ENCODE results near the gene NEMP2.
"Not testable (repeated sequence)": the region's sequence is repeated elsewhere in the genome, so short reads cannot be mapped to it uniquely, and the experiment has no call there.

NEMP2 gene

DNA sequence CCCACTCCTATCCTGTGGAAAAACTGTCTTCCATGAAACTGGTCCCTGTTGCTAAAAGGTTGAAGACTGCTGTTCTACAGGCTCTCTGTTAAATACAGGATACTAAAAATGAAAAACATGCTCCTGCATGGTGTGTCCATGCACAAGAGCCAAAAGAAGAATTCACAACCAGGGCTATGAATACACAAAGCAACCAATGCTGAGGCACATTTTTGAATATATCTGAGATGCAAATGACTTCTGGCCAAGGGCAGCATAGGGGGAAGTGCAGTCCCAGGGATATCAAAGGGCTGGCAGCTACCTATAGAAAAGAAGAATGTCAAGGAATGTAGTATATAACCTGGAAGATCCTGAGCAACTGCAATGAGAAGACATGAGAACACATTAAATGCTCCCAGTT lies 6.6 kb downstream of the NEMP2 start:
- Histone ChIP-seq H3K9me3 (no peaks in the 10 kb centered on the region), H3K27me3 (ENCODE audit: low read depth) (no peaks in the 10 kb centered on the region), H3K4me1 (no peaks in the 10 kb centered on the region), H3K36me3 (replicated peaks) (no peaks in the 10 kb centered on the region), H3K4me3 (no peak overlapping the region)
- no peak for DNase-seq (ENCODE audit: low spot score in 2 of 2)
- in situ Hi-C loops (cut with MboI; ENCODE audit: low sequenced_read_pairs): no loop called here

DNA sequence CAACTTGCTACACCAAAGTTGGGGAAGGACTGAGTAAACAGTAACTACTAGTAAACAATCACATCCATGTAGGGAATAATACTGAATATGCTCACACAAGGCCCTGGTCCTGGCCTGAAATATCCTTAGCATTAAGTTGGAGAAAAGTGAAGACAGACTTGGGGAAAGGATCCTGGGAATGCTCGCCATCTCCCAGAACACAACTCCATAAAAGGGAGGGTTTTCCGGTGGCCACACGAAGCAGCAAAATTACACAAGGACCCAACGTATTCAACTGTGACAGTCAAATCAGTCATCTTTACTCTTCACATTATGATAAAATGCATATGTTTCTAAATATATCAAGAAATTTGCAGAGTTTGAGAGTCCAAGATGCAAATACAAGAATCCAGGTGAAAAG lies 7.3 kb downstream of the NEMP2 start:
- H3K4me3 ChIP-seq: no peak overlapping the region
- in situ Hi-C loops (cut with MboI; ENCODE audit: low sequenced_read_pairs): no loop called here

DNA sequence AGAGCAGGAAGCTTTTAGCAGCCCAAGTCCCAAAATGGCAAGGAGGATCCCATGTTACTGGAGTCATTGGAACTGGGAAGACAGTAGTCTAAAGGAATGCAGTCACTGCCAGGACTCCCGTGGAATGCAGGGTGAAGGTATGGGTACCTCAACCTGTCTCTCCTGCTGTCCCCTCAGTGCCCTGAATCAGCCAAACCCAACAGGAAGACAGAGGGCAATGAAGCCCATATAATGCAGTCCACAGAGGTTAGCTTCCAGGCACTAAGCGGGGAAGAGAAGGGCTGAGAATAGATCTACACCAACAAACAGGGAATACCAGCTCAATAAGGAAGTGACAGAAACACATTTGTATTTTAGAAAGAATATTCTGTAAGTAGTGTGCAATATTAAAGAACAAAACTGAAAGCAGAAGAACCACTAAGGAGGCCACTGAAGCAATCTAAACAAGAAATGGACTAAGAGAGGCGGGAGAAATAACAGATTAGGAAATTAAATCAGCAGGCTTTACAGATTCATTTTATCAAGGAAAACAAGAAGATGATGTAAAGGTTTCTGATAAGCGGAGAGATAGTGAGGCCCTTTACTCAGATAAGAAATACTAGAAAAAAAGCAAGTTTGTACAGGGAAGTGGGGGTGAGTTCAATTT lies 8.3 kb downstream of the NEMP2 start:
- H3K27me3 ChIP-seq (ENCODE audit: low read depth): no peaks in the 10 kb centered on the region
- no peaks in the 10 kb centered on the region for H3K4me1 ChIP-seq
- no peaks in the 10 kb centered on the region for H3K36me3 ChIP-seq (replicated peaks)
- in situ Hi-C loops (cut with MboI; ENCODE audit: low sequenced_read_pairs): no loop called here
- no peak overlapping the region for H3K4me3 ChIP-seq
- no peak for DNase-seq (ENCODE audit: low spot score in 2 of 2)
- H3K9me3 ChIP-seq: no peaks in the 10 kb centered on the region

More for the DNA sequence above, 7.3 kb downstream of the NEMP2 start:
- DNase-seq (ENCODE audit: low spot score in 2 of 2): no peak
- no peaks in the 10 kb centered on the region for H3K4me1 ChIP-seq
- no peaks in the 10 kb centered on the region for H3K36me3 ChIP-seq (replicated peaks)
- no peaks in the 10 kb centered on the region for H3K9me3 ChIP-seq
- no peaks in the 10 kb centered on the region for H3K27me3 ChIP-seq (ENCODE audit: low read depth)

DNA sequence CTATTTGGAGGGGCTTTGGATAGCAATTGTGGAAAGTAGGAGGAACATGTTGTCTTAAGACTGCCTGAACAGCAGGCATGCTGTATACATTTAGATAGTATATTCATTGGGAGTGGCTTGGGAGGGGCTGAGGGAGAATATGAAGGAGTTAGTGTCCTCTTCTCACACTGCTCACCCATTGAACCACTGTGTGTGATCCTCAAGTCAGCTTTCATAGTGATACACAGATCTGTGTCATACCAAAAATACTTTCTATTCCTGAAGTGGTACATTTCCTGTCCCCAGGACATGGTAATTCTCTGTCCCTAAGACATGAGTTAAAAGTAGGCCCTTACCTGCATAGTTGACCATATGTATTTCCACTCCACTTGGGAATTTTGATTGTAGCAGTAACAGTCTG lies 9.6 kb downstream of the NEMP2 start:
- no peaks in the 10 kb centered on the region for H3K4me1 ChIP-seq
- no peaks in the 10 kb centered on the region for H3K36me3 ChIP-seq (replicated peaks)
- H3K4me3 ChIP-seq: no peak overlapping the region
- H3K9me3 ChIP-seq: no peaks in the 10 kb centered on the region
- no peak for DNase-seq (ENCODE audit: low spot score in 2 of 2)
- H3K27me3 ChIP-seq (ENCODE audit: low read depth): no peaks in the 10 kb centered on the region
- in situ Hi-C loops (cut with MboI; ENCODE audit: low sequenced_read_pairs): loop anchor here (25.0 kb wide), 1 partner anchor 438 kb away; no protein-coding TSS in a partner anchor

DNA sequence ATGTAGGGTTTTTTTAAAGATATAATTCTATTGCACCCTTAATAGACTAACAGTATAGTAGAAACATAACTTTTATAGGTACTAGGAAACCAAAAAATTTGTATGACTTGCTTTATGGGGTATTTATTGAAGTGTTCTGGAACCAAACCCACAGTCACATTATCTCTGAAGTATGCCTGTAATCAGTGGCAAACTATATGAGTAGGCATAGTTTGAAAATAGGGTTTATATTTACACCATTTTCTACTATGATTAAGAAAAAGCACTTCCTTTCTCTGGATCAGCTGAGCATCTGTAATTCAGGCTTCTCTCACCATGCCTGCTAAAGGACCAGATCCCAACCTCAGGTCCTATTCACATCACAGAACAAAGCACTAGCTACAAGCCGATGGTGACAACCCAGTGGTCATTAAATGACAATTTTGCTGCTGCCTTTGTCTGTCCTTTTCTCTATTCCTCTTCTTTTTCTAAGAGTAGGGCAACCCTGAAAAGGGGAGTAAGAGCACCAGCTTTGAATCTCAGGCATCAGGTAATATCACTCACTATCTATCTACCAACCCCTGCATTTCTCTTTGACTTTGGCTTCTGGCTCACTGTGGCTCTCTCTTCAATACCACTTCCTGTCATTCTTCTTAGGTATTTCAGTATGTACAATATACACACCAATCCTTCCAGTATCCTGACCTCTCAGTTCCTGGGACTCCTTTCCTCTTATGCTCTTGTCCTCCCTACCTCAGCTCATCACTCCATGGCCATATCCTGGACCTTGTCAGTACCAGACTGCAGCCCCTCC lies 14.4 kb downstream of the NEMP2 start:
- no peaks in the 10 kb centered on the region for H3K27me3 ChIP-seq (ENCODE audit: low read depth)
- no peaks in the 10 kb centered on the region for H3K4me1 ChIP-seq
- H3K9me3 ChIP-seq: no peaks in the 10 kb centered on the region
- H3K4me3 ChIP-seq: no peak overlapping the region
- in situ Hi-C loops (cut with MboI; ENCODE audit: low sequenced_read_pairs): loop anchor here (25.0 kb wide), 1 partner anchor 433 kb away; no protein-coding TSS in a partner anchor
- no peak for DNase-seq (ENCODE audit: low spot score in 2 of 2)
- no peaks in the 10 kb centered on the region for H3K36me3 ChIP-seq (replicated peaks)

DNA sequence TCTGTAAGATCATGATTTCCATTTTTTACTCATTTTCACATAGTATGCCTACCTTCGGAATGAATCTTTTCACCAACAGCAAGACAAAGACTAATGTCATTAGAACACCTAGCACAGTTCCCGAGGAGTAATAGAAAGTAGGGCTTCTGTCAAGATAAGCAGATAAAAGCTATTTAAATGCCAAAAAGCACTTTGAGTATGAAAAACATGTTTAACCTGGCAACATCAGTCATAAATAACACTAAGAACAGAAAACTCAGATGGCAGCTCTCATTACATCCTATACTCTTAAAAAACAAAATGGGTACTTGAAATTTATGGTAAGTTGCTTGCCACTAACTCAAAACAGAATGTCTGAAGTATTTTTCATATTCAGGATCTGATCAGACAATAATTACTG lies 17.1 kb downstream of the NEMP2 start:
- no peak for DNase-seq (ENCODE audit: low spot score in 2 of 2)
- Histone ChIP-seq H3K4me3 (no peak overlapping the region), H3K9me3 (no peaks in the 10 kb centered on the region), H3K4me1 (no peaks in the 10 kb centered on the region), H3K27me3 (ENCODE audit: low read depth) (no peaks in the 10 kb centered on the region), H3K36me3 (replicated peaks) (no peaks in the 10 kb centered on the region)
- in situ Hi-C loops (cut with MboI; ENCODE audit: low sequenced_read_pairs): loop anchor here (25.0 kb wide), 1 partner anchor 430 kb away; no protein-coding TSS in a partner anchor

DNA sequence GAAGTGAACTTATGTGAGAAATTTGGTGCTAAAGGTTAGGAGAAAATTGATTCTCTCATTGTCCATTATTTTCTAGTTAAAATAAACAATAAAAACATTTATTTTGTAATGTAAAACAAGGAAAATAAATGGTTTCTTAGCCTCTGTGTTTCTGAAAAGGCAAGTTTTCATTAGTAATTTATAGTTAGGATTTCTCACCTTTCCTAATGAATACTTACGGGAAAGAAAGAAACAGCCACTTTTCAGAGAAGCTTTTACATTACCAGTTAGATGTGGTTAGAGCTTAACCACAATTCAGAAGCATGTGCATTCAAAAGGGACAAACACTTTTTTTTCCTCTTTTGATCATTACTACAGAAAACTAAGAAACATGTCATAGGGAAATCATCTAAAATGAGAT lies 18.8 kb downstream of the NEMP2 start:
- in situ Hi-C loops (cut with MboI; ENCODE audit: low sequenced_read_pairs): loop anchor here (25.0 kb wide), 1 partner anchor 428 kb away; no protein-coding TSS in a partner anchor
- Histone ChIP-seq H3K4me1 (no peaks in the 10 kb centered on the region), H3K9me3 (no peaks in the 10 kb centered on the region), H3K36me3 (replicated peaks) (no peaks in the 10 kb centered on the region), H3K4me3 (no peak overlapping the region), H3K27me3 (ENCODE audit: low read depth) (no peaks in the 10 kb centered on the region)
- no peak for DNase-seq (ENCODE audit: low spot score in 2 of 2)

DNA sequence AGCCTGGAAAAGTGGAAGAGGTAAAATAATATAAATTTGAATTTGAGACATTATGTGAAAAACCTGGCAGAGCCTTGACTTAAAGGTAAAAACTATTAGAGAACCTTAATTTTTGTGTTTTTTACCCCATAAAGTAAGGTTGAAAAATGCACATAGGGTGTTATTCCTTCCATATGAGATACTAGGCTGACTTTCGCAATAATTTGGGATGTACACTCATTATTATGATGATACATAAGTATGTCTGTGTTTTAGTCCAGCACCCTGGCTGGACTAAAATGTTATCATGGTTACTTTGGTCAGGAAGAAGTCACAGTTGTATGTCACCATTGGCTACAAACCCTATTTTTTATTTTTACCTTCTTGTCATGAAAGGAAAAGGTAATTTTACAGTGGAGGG lies 19.8 kb downstream of the NEMP2 start:
- no peaks in the 10 kb centered on the region for H3K4me1 ChIP-seq
- no peak for DNase-seq (ENCODE audit: low spot score in 2 of 2)
- in situ Hi-C loops (cut with MboI; ENCODE audit: low sequenced_read_pairs): loop anchor here (25.0 kb wide), 1 partner anchor 427 kb away; no protein-coding TSS in a partner anchor
- H3K4me3 ChIP-seq: no peak overlapping the region
- no peaks in the 10 kb centered on the region for H3K36me3 ChIP-seq (replicated peaks)
- H3K9me3 ChIP-seq: no peaks in the 10 kb centered on the region
- H3K27me3 ChIP-seq (ENCODE audit: low read depth): no peaks in the 10 kb centered on the region

DNA sequence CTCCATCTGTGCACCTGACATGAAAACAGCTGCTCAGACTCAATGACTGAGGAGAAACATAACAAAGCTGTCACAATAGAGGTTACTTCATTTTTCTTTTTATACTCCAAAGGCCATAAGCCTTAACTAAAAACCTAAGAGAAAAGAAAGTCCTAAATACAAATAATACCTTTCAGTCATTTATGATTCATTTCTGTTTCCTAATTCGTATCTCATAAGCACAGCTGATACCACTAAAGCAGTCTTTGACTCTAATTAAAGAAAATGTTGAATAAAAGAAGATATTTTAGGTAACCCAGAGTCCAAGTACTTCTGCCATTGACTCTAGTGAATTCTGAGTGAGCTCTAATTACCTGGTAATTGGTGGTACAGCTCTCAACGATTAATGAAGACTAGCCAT lies 20.6 kb downstream of the NEMP2 start:
- DNase-seq (ENCODE audit: low spot score in 2 of 2): no peak

DNA sequence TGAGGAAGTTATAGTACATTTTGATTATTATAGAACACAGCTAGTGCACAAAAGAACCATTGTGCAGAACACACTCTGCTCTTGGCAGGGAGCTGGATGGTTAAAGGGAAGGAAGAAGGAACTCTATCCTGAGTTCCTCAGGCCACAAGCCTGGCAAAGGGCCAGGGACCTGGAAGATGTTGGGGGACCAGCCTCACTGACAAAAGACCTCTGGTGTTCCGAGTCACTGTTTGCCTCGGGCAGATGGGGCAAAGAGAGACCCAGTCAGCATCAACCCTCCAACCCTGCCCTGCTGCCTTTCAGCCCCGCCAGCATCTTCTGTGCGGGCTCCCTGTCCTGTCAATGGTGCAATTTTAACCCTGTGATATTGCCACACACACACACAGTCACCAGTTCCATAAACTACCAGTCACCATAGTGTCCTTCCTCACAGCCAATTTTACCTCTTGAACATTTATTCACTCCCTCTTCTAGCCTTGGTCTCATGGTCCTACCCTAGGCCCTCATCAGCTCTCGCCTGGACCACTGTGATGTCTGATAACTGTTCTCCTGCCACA lies 21.9 kb downstream of the NEMP2 start:
- Histone ChIP-seq H3K36me3 (replicated peaks) (no peaks in the 10 kb centered on the region), H3K4me1 (no peaks in the 10 kb centered on the region), H3K9me3 (no peaks in the 10 kb centered on the region), H3K4me3 (no peak overlapping the region), H3K27me3 (ENCODE audit: low read depth) (no peaks in the 10 kb centered on the region)
- DNase-seq (ENCODE audit: low spot score in 2 of 2): no peak
- in situ Hi-C loops (cut with MboI; ENCODE audit: low sequenced_read_pairs): loop anchor here (25.0 kb wide), 1 partner anchor 425 kb away; no protein-coding TSS in a partner anchor

More for the DNA sequence above, 20.6 kb downstream of the NEMP2 start:
- H3K4me3 ChIP-seq: no peak overlapping the region
- no peaks in the 10 kb centered on the region for H3K27me3 ChIP-seq (ENCODE audit: low read depth)
- H3K4me1 ChIP-seq: no peaks in the 10 kb centered on the region
- in situ Hi-C loops (cut with MboI; ENCODE audit: low sequenced_read_pairs): loop anchor here (25.0 kb wide), 1 partner anchor 427 kb away; no protein-coding TSS in a partner anchor
- H3K9me3 ChIP-seq: no peaks in the 10 kb centered on the region
- H3K36me3 ChIP-seq (replicated peaks): no peaks in the 10 kb centered on the region

DNA sequence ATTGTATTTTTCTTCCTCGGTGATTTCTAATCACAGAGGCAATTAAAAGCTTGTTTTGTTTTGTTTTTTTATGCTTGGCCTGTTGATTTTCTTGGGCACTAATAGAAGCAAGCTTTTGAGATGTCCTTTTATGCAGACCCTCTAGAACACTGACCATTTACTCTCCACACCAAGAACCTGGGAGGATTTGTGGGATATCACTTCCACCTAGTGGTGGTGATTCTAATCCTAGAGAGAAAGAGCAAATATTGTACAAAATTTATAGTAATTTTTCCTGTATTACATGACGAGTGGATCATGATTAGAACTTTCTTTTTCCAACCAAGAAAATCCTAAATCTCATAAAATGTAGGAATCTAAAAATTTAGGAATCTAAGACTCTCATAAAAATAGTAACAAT lies 23.4 kb downstream of the NEMP2 start:
- Histone ChIP-seq H3K4me3 (no peak overlapping the region), H3K36me3 (replicated peaks) (no peaks in the 10 kb centered on the region), H3K4me1 (no peaks in the 10 kb centered on the region), H3K27me3 (ENCODE audit: low read depth) (no peaks in the 10 kb centered on the region), H3K9me3 (no peaks in the 10 kb centered on the region)
- no peak for DNase-seq (ENCODE audit: low spot score in 2 of 2)
- in situ Hi-C loops (cut with MboI; ENCODE audit: low sequenced_read_pairs): loop anchor here (25.0 kb wide), 1 partner anchor 424 kb away; no protein-coding TSS in a partner anchor

DNA sequence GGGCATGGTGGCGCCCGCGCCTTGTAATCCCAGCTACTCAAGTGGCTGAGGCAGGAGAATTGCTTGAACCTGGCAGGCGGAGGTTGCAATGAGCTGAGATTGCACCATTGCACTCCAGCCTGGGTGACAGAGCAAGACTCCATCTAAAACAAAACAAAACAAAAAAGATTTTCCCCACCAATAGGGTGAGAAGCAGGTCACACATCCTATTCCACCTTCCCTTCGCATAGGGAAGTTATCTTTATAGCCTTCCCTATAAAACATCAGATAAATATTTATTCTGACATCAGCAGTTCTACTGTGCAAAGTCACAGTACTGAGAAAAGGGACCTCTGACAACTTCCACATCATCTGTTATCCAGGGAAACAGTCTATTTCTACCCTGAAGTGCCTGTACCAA lies 24.6 kb downstream of the NEMP2 start:
- not testable (repeated sequence) for H3K27me3 ChIP-seq (ENCODE audit: low read depth); DNase-seq (ENCODE audit: low spot score in 2 of 2); H3K4me3 ChIP-seq; H3K36me3 ChIP-seq (replicated peaks); H3K4me1 ChIP-seq; H3K9me3 ChIP-seq
- in situ Hi-C loops (cut with MboI; ENCODE audit: low sequenced_read_pairs): loop anchor here (25.0 kb wide), 1 partner anchor 423 kb away; no protein-coding TSS in a partner anchor

DNA sequence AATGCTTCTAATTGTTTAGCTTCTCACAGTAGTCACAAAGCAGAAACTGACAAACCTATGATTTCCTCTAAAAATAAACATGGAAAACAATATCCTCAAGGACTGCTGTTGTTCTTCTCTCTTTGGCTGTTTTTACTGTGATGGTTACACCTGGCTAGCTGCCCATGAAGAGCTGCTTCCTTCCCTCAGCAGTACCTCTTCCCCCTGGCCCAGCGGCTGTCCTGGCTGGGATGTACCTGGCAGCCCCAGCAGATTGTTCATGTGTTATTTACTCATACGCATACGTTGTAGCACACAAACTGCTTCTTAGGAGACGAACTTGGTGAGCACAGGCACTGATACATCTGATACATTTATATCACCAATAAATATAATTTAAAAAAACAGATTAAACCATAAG lies 27.4 kb downstream of the NEMP2 start:
- no peak overlapping the region for H3K4me3 ChIP-seq
- H3K9me3 ChIP-seq: no peaks in the 10 kb centered on the region
- H3K4me1 ChIP-seq: no peaks in the 10 kb centered on the region
- no peaks in the 10 kb centered on the region for H3K36me3 ChIP-seq (replicated peaks)
- in situ Hi-C loops (cut with MboI; ENCODE audit: low sequenced_read_pairs): loop anchor here (25.0 kb wide), 1 partner anchor 420 kb away; no protein-coding TSS in a partner anchor
- no peaks in the 10 kb centered on the region for H3K27me3 ChIP-seq (ENCODE audit: low read depth)
- no peak for DNase-seq (ENCODE audit: low spot score in 2 of 2)

DNA sequence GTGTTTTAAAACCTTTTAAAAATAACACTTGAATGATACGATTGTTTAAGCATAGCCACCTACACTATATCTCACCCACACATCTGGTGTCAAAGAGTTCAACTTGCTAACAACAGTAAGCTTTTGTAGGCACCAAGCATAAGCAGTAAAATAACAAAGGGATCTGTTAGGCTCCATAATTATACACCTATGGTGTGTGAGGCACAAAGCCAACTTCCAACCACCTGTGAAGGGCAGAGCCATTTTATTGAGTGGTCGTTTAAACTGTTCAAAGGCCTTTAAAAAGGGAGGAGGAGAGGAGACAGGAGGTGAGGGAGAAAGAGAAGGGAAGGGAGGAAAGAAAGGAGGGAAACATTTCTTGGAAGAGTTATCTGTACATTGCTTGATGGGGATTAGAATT lies 27.9 kb downstream of the NEMP2 start:
- in situ Hi-C loops (cut with MboI; ENCODE audit: low sequenced_read_pairs): loop anchor here (25.0 kb wide), 1 partner anchor 419 kb away; no protein-coding TSS in a partner anchor

More for the DNA sequence above, 27.9 kb downstream of the NEMP2 start:
- Histone ChIP-seq H3K4me1 (peaks cover 2% of the 10 kb centered on the region; the same call in 1 of the 2 replicates), H3K36me3 (replicated peaks) (no peaks in the 10 kb centered on the region), H3K9me3 (no peaks in the 10 kb centered on the region), H3K27me3 (ENCODE audit: low read depth) (no peaks in the 10 kb centered on the region), H3K4me3 (no peak overlapping the region)
- DNase-seq (ENCODE audit: low spot score in 2 of 2): no peak
